Heart right ventricle (tissue), 16 donors: Measurements from ENCODE around the gene KCNMA1. TPM values are rescaled to one million over a fixed set of nuclear protein-coding genes. Genes with fewer than 3 reads are reported as not detected.

Source experiments
- ATAC-seq, 8 donors: fragments of 200-7000 bp; cut with Tn5 transposase; one replicate each; pipeline ENCODE4 v1.9.1; 2020; ENCODE audit warnings: mild to moderate bottlenecking in 8 of 8, moderate library complexity in 8 of 8, moderate number of reproducible peaks in 1 of 8
- DNase-seq, 2 donors: peaks; one replicate each; pipeline ENCODE4 v3.0.0-alpha.2; 2020
- H3K27ac ChIP-seq, 10 donors: fragments of 200-600 bp; sonication (generic) in 2 of 10; one replicate each; pipeline versions ENCODE4 v1.5.0 to v1.8.0; 2020 to 2022; ENCODE audit warnings: mild to moderate bottlenecking in 3 of 10
- H3K27me3 ChIP-seq, 7 donors: fragments of 200-600 bp; one replicate each; pipeline ENCODE4 v1.8.0; 2021 to 2022; ENCODE audit warnings: mild to moderate bottlenecking in 2 of 7
- H3K36me3 ChIP-seq, 9 donors: fragments of 200-600 bp; sonication (generic) in 1 of 9; one replicate each; pipeline versions ENCODE4 v1.5.0 to v1.8.0; 2020 to 2022; ENCODE audit warnings: mild to moderate bottlenecking in 2 of 9
- H3K4me1 ChIP-seq, 9 donors: fragments of 200-600 bp; sonication (generic) in 1 of 9; one replicate each; pipeline versions ENCODE4 v1.5.0 to v1.8.0; 2020 to 2022; ENCODE audit warnings: mild to moderate bottlenecking in 4 of 9
- H3K4me3 ChIP-seq, 10 donors: fragments of 200-600 bp; sonication (generic) in 2 of 10; one replicate each; pipeline versions ENCODE4 v1.5.0 to v1.8.0; 2020 to 2022; ENCODE audit warnings: mild to moderate bottlenecking in 7 of 10, moderate library complexity in 2 of 10
- H3K9me3 ChIP-seq, 11 donors: fragments of 200-600 bp in 10 of 11; sonication (generic) in 2 of 11; one replicate each; pipeline versions ENCODE4 v1.5.0 to v1.8.0; 2013 to 2022; ENCODE audit warnings: mild to moderate bottlenecking in 2 of 11, control low read depth in 1 of 11, moderate library complexity in 1 of 11
- CTCF ChIP-seq, 9 donors: fragments of 200-600 bp; sonication (generic) in 2 of 9; IDR thresholded peaks; one replicate each; pipeline versions ENCODE4 v1.5.0 to v1.8.0; 2021 to 2022; ENCODE audit warnings: antibody characterized with exemption in 9 of 9, mild to moderate bottlenecking in 5 of 9, moderate library complexity in 1 of 9
- WGBS, 2 donors: extraction: QIAGEN DNeasy Blood & Tissue Kit; methylation state at CpG; one replicate each; pipeline ENCODE4 v1.1.7; 2013; ENCODE audit warnings: inconsistent platforms in 1 of 2; 5-methylcytosine and 5-hydroxymethylcytosine counted together
- intact Hi-C, 10 donors: fragments of 100-400 bp; cut with DNase I; formaldehyde crosslinking; loops; one replicate each; pipeline versions ENCODE4 v1.11.1 to v1.14.2; 2022
- polyA plus RNA-seq, 2 donors: library from polyadenylated mRNA; stranded (reverse); fragments of 200-250 nt; gene quantifications; one replicate each; pipeline ENCODE4 v1.2.3, GENCODE V29; 2013
- total RNA-seq, 10 donors: library from RNA; stranded (reverse); fragmentation: NEBNext Ultra II Directional in 3 of 10; extraction: Animal tissue kit (Norgen Biotek cat#: 25700) in 3 of 10; gene quantifications; one replicate each; pipeline versions ENCODE4 v1.2.1 to v1.2.4, GENCODE V29; 2021 to 2023
- donor health status: Arrhythmogenic right ventricular cardiomyopathy.
- donor health status: ischemic (EF 13 %, LVEDD 7.1; RV severe dilation, severe dysfunction).
- donor health status: healthy with polysubstance abuse.
- donor health status: DM: no; HTN: yes; CAD: no.
- donor health status: DM: no; HTN: no; CAD: no.
- donor health status: ischemic (EF 25% LVEDD 6.9; RV normal size, moderate dysfunction).
- donor health status: ischemic (EF 25% LVEDD 5.7; RV mildly dilated, moderate dysfunction).
- donor health status: healthy.
- donor health status: DM: yes; HTN: yes; CAD: no.
- donor health status: Ischemic cardiomyopathy.
- donor health status: ischemic (EF 35%, LVEDD 5.7; RV mildly dilated, moderate dysfunction).
- donor health status: nonischemic (EF 11% LVEDD 7.7; RV severe dilation, severe dysfunction).
- donor health status: DM: yes; HTN: yes; CAD: no.
- donor health status: PGD.
- donor health status: ischemic (EF 29% LVEDD 5.4; RV normal size, mild dysfunction).
- donor health status: nonischemic (EF 23%, LVEDD 6.1; RV moderate dilation, normal function).

Gene KCNMA1
- total and polyA plus RNA-seq, 12 donors = 0.59 to 5.3 (median 1.6) TPM

- H3K4me1 ChIP-seq = no peaks in the 10 kb centered on the region
- 92% methylated on average over 4 of the region's 4 CpGs for WGBS, 2 donors
- TF ChIP-seq CTCF (IDR thresholded peaks at IDR 0.05) = no peak
- ATAC-seq = no peak
- H3K4me3 ChIP-seq = no peak overlapping the region
- H3K9me3 ChIP-seq = no peaks in the 10 kb centered on the region
- no peak overlapping the region for H3K27ac ChIP-seq
- H3K36me3 ChIP-seq = no peaks in the 10 kb centered on the region
- peaks cover 0 to 35% (median 16%) of the 10 kb centered on the region in 7 donors for H3K27me3 ChIP-seq
- intact Hi-C loops = no loop called here
- DNase-seq = no peak
Observed at GRCh38 chr10:77378366-77379349, 258.9 kb downstream of the KCNMA1 start.

GRCh38 chr10:77377678-77378352 lies 259.8 kb downstream of the KCNMA1 start:
- no peaks in the 10 kb centered on the region for H3K4me1 ChIP-seq
- intact Hi-C loops = no loop called here

DNA sequence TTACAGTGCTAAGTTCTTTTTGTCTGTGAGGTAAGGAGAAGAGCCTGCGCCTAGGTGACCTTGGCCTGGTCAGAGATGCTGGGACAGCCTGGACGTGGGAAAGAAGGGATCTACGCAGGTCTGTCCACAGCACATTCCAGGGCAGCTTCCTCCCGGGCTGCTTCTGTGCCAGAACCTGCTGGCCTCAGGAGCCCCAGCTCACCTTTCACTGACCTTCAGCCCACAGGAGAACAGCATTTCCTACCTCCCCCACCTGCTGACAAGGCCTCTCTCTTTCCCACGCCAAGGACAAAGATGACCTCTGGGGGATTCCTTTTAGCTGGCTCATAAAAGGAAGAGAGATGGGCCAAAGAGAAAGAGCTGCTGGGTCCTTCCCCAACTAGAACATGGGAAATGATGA lies 260.6 kb downstream of the KCNMA1 start:
- no peak for TF ChIP-seq CTCF (IDR thresholded peaks at IDR 0.05)
- DNase-seq (no peak), ATAC-seq (peak in 1 of 8 donors; percentile 18)
- Histone ChIP-seq H3K36me3 (no peaks in the 10 kb centered on the region), H3K4me1 (no peaks in the 10 kb centered on the region), H3K4me3 (no peak overlapping the region), H3K9me3 (no peaks in the 10 kb centered on the region), H3K27me3 (peaks cover 0 to 35% (median 16%) of the 10 kb centered on the region in 7 donors), H3K27ac (no peak overlapping the region)
- 65 to 67% methylated on average over 5 of the region's 5 CpGs for WGBS, 2 donors
- intact Hi-C loops = no loop called here

More at GRCh38 chr10:77377678-77378352, 259.8 kb downstream of the KCNMA1 start:
- ATAC-seq (no peak), DNase-seq (no peak)
- no peak overlapping the region for H3K4me3 ChIP-seq
- H3K9me3 ChIP-seq = no peaks in the 10 kb centered on the region
- no peak overlapping the region for H3K27ac ChIP-seq
- TF ChIP-seq CTCF (IDR thresholded peaks at IDR 0.05) = no peak
- peaks cover 0 to 35% (median 16%) of the 10 kb centered on the region in 7 donors for H3K27me3 ChIP-seq
- WGBS, 2 donors = 59 to 65% methylated on average over 6 of the region's 6 CpGs
- no peaks in the 10 kb centered on the region for H3K36me3 ChIP-seq

- peaks cover 0 to 18% (median 4%) of the 10 kb centered on the region in 7 donors for H3K27me3 ChIP-seq
- no peak overlapping the region for H3K4me3 ChIP-seq
- H3K27ac ChIP-seq = no peak overlapping the region
- no peak for DNase-seq
- no peak for ATAC-seq
- H3K36me3 ChIP-seq = no peaks in the 10 kb centered on the region
- WGBS, 2 donors = 85 to 95% methylated on average over 2 of the region's 2 CpGs
- peaks cover 0 to 7% (median 0%) of the 10 kb centered on the region in 11 donors for H3K9me3 ChIP-seq
- no peaks in the 10 kb centered on the region for H3K4me1 ChIP-seq
- intact Hi-C loops = no loop called here
- TF ChIP-seq CTCF (IDR thresholded peaks at IDR 0.05) = no peak
Observed at GRCh38 chr10:77374189-77374656, 263.4 kb downstream of the KCNMA1 start.
